Gastroesophageal sphincter (tissue), 4 donors: Measurements from ENCODE around the gene FIBIN. TPM values are rescaled to one million over a fixed set of nuclear protein-coding genes. Genes with fewer than 3 reads are reported as not detected.

Experiments used
- ATAC-seq: fragments of 150-250 bp; one replicate; pipeline ENCODE4 v1.9.1; 2016; ENCODE audit warnings: mild to moderate bottlenecking, moderate library complexity
- H3K27ac ChIP-seq, 4 donors: fragments of 200-600 bp; sonication (generic) in 3 of 4; 1 replicate in 3 of 4; 2 replicates in 1 of 4; pipeline ENCODE4 v1.5.1; 2016 to 2019
- H3K27me3 ChIP-seq: fragments of 200-600 bp; sonication (generic); one replicate; pipeline ENCODE4 v1.5.1; 2019
- H3K36me3 ChIP-seq, 2 donors: fragments of 200-600 bp; sonication (generic); one replicate each; pipeline ENCODE4 v1.5.1; 2019; ENCODE audit warnings: control low read depth in 1 of 2
- H3K4me1 ChIP-seq, 3 donors: fragments of 200-600 bp; sonication (generic); 1 replicate in 2 of 3; 2 replicates in 1 of 3; pipeline ENCODE4 v1.5.1; 2016 to 2019; ENCODE audit warnings: control low read depth in 2 of 3
- H3K4me3 ChIP-seq, 2 donors: fragments of 200-600 bp; sonication (generic); one replicate each; pipeline ENCODE4 v1.5.1; 2019; ENCODE audit warnings: mild to moderate bottlenecking in 1 of 2, moderate library complexity in 1 of 2
- H3K9me3 ChIP-seq, 3 donors: fragments of 200-600 bp; sonication (generic); one replicate each; pipeline ENCODE4 v1.5.1; 2017 to 2019; ENCODE audit warnings: control low read depth in 2 of 3
- CTCF ChIP-seq, 4 experiments: fragments of 200-600 bp in 2 of 4; fragments of 450-650 bp in 2 of 4; sonication (generic) in 1 of 4; IDR thresholded peaks; one replicate each; pipeline ENCODE4 v1.5.1; 2017 to 2019; ENCODE audit warnings: antibody characterized with exemption in 4 of 4, mild to moderate bottlenecking in 2 of 4, moderate library complexity in 2 of 4
- EP300 ChIP-seq: sonication (generic); formaldehyde crosslinking; IDR thresholded peaks from one replicate; pipeline ENCODE4 v1.6.1; 2017; ENCODE audit warnings: antibody characterized with exemption, mild to moderate bottlenecking
- POLR2A ChIP-seq, 2 donors: fragments of 450-650 bp; IDR thresholded peaks; one replicate each; pipeline ENCODE4 v1.6.1; 2017; ENCODE audit warnings: antibody characterized with exemption in 2 of 2, mild to moderate bottlenecking in 2 of 2, moderate library complexity in 1 of 2
- POLR2AphosphoS5 ChIP-seq: sonication (generic); formaldehyde crosslinking; IDR thresholded peaks from one replicate; pipeline ENCODE4 v1.6.1; 2017; ENCODE audit warnings: antibody characterized with exemption
- WGBS, 2 donors: methylation state at CpG; one replicate each; pipeline ENCODE4 v1.1.5; 2018; ENCODE audit warnings: low coverage in 1 of 2; 5-methylcytosine and 5-hydroxymethylcytosine counted together
- total RNA-seq, 4 donors: library from RNA; depleted of rRNA; stranded (reverse); fragments of >200 nt; gene quantifications; one replicate each; pipeline ENCODE4 v1.1.0, GENCODE V29; 2016

FIBIN gene
- total RNA-seq, 4 donors from 2014 or later, result 53.2 to 143 (median 105) TPM

GRCh38 chr11:26983645-26984044 is 10.3 kb upstream of the FIBIN start:
- no peak for ATAC-seq
- Histone ChIP-seq H3K27me3 (no peaks in the 10 kb centered on the region), H3K27ac (no peak overlapping the region), H3K36me3 (no peaks in the 10 kb centered on the region), H3K4me3 (no peak overlapping the region), H3K4me1 (peaks cover 0 to 6% (median 0%) of the 10 kb centered on the region in 3 donors), H3K9me3 (peaks cover 0 to 22% (median 0%) of the 10 kb centered on the region in 3 donors)
- no peak for TF ChIP-seq EP300
- TF ChIP-seq POLR2AphosphoS5, result no peak
- TF ChIP-seq POLR2A (IDR thresholded peaks at IDR 0.05), result no peak
- TF ChIP-seq CTCF (IDR thresholded peaks at IDR 0.05), result no peak
- 79% methylated on average over 3 of the region's 6 CpGs; no CpG with 5 or more reads in 1 of the 2 donors for WGBS, 2 donors

GRCh38 chr11:26985470-26985869 is 8.4 kb upstream of the FIBIN start:
- TF ChIP-seq CTCF (IDR thresholded peaks at IDR 0.05) (no peak), EP300 (no peak), POLR2AphosphoS5 (no peak), POLR2A (IDR thresholded peaks at IDR 0.05) (no peak)
- no peaks in the 10 kb centered on the region for H3K27me3 ChIP-seq
- H3K4me1 ChIP-seq, result peaks cover 0 to 6% (median 0%) of the 10 kb centered on the region in 3 donors
- H3K4me3 ChIP-seq, result no peak overlapping the region
- ATAC-seq, result no peak
- 50 to 53% methylated on average over 1 of the region's 1 CpG for WGBS, 2 donors
- H3K9me3 ChIP-seq, result peaks cover 0 to 15% (median 0%) of the 10 kb centered on the region in 3 donors
- H3K27ac ChIP-seq, result peak overlapping the region in 2 of 4 donors; percentile 10 to 26
- H3K36me3 ChIP-seq, result no peaks in the 10 kb centered on the region

- H3K27ac ChIP-seq, result peak overlapping the region in 2 of 4 donors; percentile 10 to 26
- 52 to 72% methylated on average over 3 to 4 of the region's 4 CpGs for WGBS, 2 donors
- no peak for TF ChIP-seq CTCF (IDR thresholded peaks at IDR 0.05)
- TF ChIP-seq POLR2A (IDR thresholded peaks at IDR 0.05), result no peak
- TF ChIP-seq POLR2AphosphoS5, result no peak
- TF ChIP-seq EP300, result no peak
- no peaks in the 10 kb centered on the region for H3K27me3 ChIP-seq
- ATAC-seq, result peak; percentile 56
- no peak overlapping the region for H3K4me3 ChIP-seq
- H3K9me3 ChIP-seq, result peaks cover 0 to 15% (median 0%) of the 10 kb centered on the region in 3 donors
- H3K4me1 ChIP-seq, result peaks cover 0 to 6% (median 0%) of the 10 kb centered on the region in 3 donors
- no peaks in the 10 kb centered on the region for H3K36me3 ChIP-seq
Measured at GRCh38 chr11:26985943-26986342, 8.0 kb upstream of the FIBIN start.

- Histone ChIP-seq H3K4me1 (peaks cover 0 to 19% (median 0%) of the 10 kb centered on the region in 3 donors), H3K27me3 (no peaks in the 10 kb centered on the region), H3K4me3 (no peak overlapping the region), H3K9me3 (peaks cover 0 to 15% (median 0%) of the 10 kb centered on the region in 3 donors), H3K27ac (peak overlapping the region in 1 of 4 donors; percentile 21), H3K36me3 (no peaks in the 10 kb centered on the region)
- no peak for ATAC-seq
- no peak for TF ChIP-seq CTCF (IDR thresholded peaks at IDR 0.05)
- TF ChIP-seq POLR2A (IDR thresholded peaks at IDR 0.05), result no peak
- no peak for TF ChIP-seq EP300
- no peak for TF ChIP-seq POLR2AphosphoS5
- WGBS, 2 donors, result 94% methylated on average over 3 of the region's 3 CpGs; no CpG with 5 or more reads in 1 of the 2 donors
Measured at GRCh38 chr11:26987272-26987671, 6.6 kb upstream of the FIBIN start.

- Histone ChIP-seq H3K27ac (no peak overlapping the region), H3K4me1 (peaks cover 0 to 23% (median 0%) of the 10 kb centered on the region in 3 donors), H3K9me3 (peaks cover 0 to 12% (median 0%) of the 10 kb centered on the region in 3 donors), H3K4me3 (no peak overlapping the region), H3K27me3 (no peaks in the 10 kb centered on the region), H3K36me3 (no peaks in the 10 kb centered on the region)
- no peak for TF ChIP-seq POLR2AphosphoS5
- no peak for TF ChIP-seq CTCF (IDR thresholded peaks at IDR 0.05)
- TF ChIP-seq EP300, result no peak
- TF ChIP-seq POLR2A (IDR thresholded peaks at IDR 0.05), result no peak
- ATAC-seq, result no peak
Measured at GRCh38 chr11:26987731-26988130, 6.2 kb upstream of the FIBIN start.
